K562 (cell line): ENCODE measurements around the gene TET2. TPM values are rescaled to one million over a fixed set of nuclear protein-coding genes. Genes with fewer than 3 reads are reported as not detected.

ENCODE experiments used
- ATAC-seq: fragments of 200-7000 bp; cut with Tn5 transposase; 3 replicates; pipeline ENCODE4 v1.9.1; 2020; ENCODE audit warnings: moderate library complexity
- BruUV-seq: library from RNA; stranded (reverse); fragments of 400-500 nt; replicated peaks from 2 replicates; lab custom pipeline; 2021; lab: Mats Ljungman, UMichigan
- CTCF ChIA-PET: fragments of 300-600 bp; formaldehyde crosslinking; extraction: SDS; loops from one replicate; lab custom pipeline; 2021; ENCODE audit warnings: low intra/inter-chr PET ratio; lab: Yijun Ruan, JAX
- POLR2A ChIA-PET: fragments of 300-600, 350-650 bp; sonication (Branson Sonifier 250); formaldehyde crosslinking; extraction: SDS; loops from one replicate; lab custom pipeline; 2021; ENCODE audit warnings: antibody characterized with exemption, inconsistent platforms; lab: Yijun Ruan, JAX
- DNase-seq, 4 experiments: peaks; one replicate each; pipeline versions ENCODE4 v3.0.0 to v3.0.0-alpha.2; 2011 to 2018; ENCODE audit warnings: low spot score in 3 of 4, mixed read lengths in 3 of 4; ENCODE audit errors: extremely low read depth in 1 of 4
- FAIRE-seq: peaks from 2 replicates; lab custom pipeline; 2011; peaks lifted over from hg19 to GRCh38; lab: Jason Lieb, UNC
- H2AFZ ChIP-seq: 2 replicates; pipeline ENCODE4 v1.6.0; 2011; ENCODE audit warnings: low read depth, low read length, control low read depth, inconsistent platforms
- H3K27ac ChIP-seq: fragments of 200-600 bp; 3 replicates; pipeline ENCODE4 v1.8.0; 2011; ENCODE audit warnings: low read depth, mild to moderate bottlenecking, control low read depth, inconsistent platforms, low read length, moderate library complexity, mixed read lengths; ENCODE audit errors: extremely low read depth
- H3K27me3 ChIP-seq, 2 experiments: fragments of 300-600 bp in 1 of 2; 2 replicates in 1 of 2; 3 replicates in 1 of 2; pipeline versions ENCODE4 v1.6.0 to v1.8.0; 2011; ENCODE audit warnings: inconsistent platforms in 2 of 2, low read length in 2 of 2, mild to moderate bottlenecking in 1 of 2, mixed read lengths in 1 of 2, moderate library complexity in 1 of 2; ENCODE audit not compliant: control insufficient read depth in 2 of 2, insufficient read depth in 2 of 2
- H3K36me3 ChIP-seq: fragments of 300-600 bp; 3 replicates; pipeline ENCODE4 v1.8.0; 2011; ENCODE audit warnings: mild to moderate bottlenecking, low read length, inconsistent platforms; ENCODE audit not compliant: control insufficient read depth, insufficient read depth
- H3K4me1 ChIP-seq, 2 experiments: fragments of 200-600 bp in 1 of 2; replicated peaks in 1 of 2; 2 replicates in 1 of 2; 3 replicates in 1 of 2; pipeline versions ENCODE4 v1.5.1 to v1.8.0; 2011; ENCODE audit warnings: inconsistent platforms in 2 of 2, low read length in 2 of 2, mild to moderate bottlenecking in 1 of 2, mixed read lengths in 1 of 2, moderate library complexity in 1 of 2; ENCODE audit not compliant: control insufficient read depth in 2 of 2, insufficient read depth in 2 of 2
- H3K4me2 ChIP-seq: 2 replicates; pipeline ENCODE4 v1.6.1; 2011; ENCODE audit warnings: low read length, control low read depth, inconsistent platforms, mixed read lengths; ENCODE audit not compliant: insufficient read depth
- H3K4me3 ChIP-seq: fragments of 200-600 bp; sonication (generic), shearing (Covaris generic); 2 replicates; pipeline ENCODE4 v1.5.1; 2016; ENCODE audit warnings: control low read depth, inconsistent platforms
- H3K79me2 ChIP-seq: fragments of 200-600 bp; 3 replicates; pipeline ENCODE4 v1.8.0; 2011; ENCODE audit warnings: low read length, inconsistent platforms; ENCODE audit not compliant: control insufficient read depth, insufficient read depth
- H3K9ac ChIP-seq, 2 experiments: 2 replicates each; pipeline versions ENCODE4 v1.6.0 to v1.6.1; 2011; ENCODE audit warnings: low read depth in 2 of 2, low read length in 2 of 2, control low read depth in 1 of 2, inconsistent platforms in 1 of 2, mild to moderate bottlenecking in 1 of 2, mixed read lengths in 1 of 2; ENCODE audit not compliant: insufficient read depth in 1 of 2
- H3K9me1 ChIP-seq: one replicate; pipeline ENCODE4 v1.6.0; 2011; ENCODE audit warnings: inconsistent platforms, mild to moderate bottlenecking, low read length, moderate library complexity; ENCODE audit not compliant: control insufficient read depth, insufficient read depth
- H3K9me3 ChIP-seq: replicated peaks from 2 replicates; pipeline ENCODE4 v1.5.1; 2011; ENCODE audit warnings: low read depth, low read length, inconsistent platforms; ENCODE audit not compliant: control insufficient read depth, insufficient read depth
- H4K20me1 ChIP-seq: replicated peaks from 2 replicates; pipeline ENCODE4 v1.6.1; 2011; ENCODE audit warnings: low read length, inconsistent platforms, mixed read lengths; ENCODE audit not compliant: control insufficient read depth, insufficient read depth
- ARID1B ChIP-seq: fragments of 450-650 bp; IDR thresholded peaks from 2 replicates; pipeline ENCODE4 v1.6.1; 2016; ENCODE audit warnings: antibody characterized with exemption, mild to moderate bottlenecking, inconsistent platforms
- COPS2 ChIP-seq: fragments of 450-650 bp; conservative IDR thresholded peaks from 2 replicates; pipeline ENCODE4 v1.6.1; 2016; ENCODE audit warnings: mild to moderate bottlenecking, moderate library complexity
- CREBBP ChIP-seq: IDR thresholded peaks from one replicate; pipeline ENCODE4 v1.6.1; 2012; ENCODE audit warnings: low read depth, mild to moderate bottlenecking, control low read depth, inconsistent platforms, low read length
- ETV6 ChIP-seq, 3 experiments: fragments of 150-350 bp in 1 of 3; sonication (generic) in 1 of 3; formaldehyde crosslinking in 1 of 3; IDR thresholded peaks; 2 replicates each; pipeline versions ENCODE4 v1.6.1 to v1.8.0; 2014 to 2022; ENCODE audit warnings: borderline replicate concordance in 2 of 3, low read depth in 2 of 3, antibody characterized with exemption in 1 of 3, low read length in 1 of 3, mild to moderate bottlenecking in 1 of 3, missing genetic modification reagents in 1 of 3
- EZH2 ChIP-seq: IDR thresholded peaks from 2 replicates; pipeline ENCODE4 v1.6.1; 2012; ENCODE audit warnings: low read depth, mild to moderate bottlenecking, inconsistent platforms, low read length, borderline replicate concordance
- L3MBTL2 ChIP-seq: fragments of 450-650 bp; IDR thresholded peaks from 2 replicates; pipeline ENCODE4 v1.6.1; 2016; ENCODE audit warnings: mild to moderate bottlenecking, moderate library complexity
- RBM25 ChIP-seq: fragments of 200-400 bp; formaldehyde crosslinking; IDR thresholded peaks from 2 replicates; pipeline ENCODE4 v1.6.1; 2018; ENCODE audit warnings: low read length, low read depth, moderate library complexity; ENCODE audit not compliant: severe bottlenecking
- ZSCAN32 ChIP-seq: fragments of 450-650 bp; formaldehyde crosslinking; IDR thresholded peaks from 2 replicates; pipeline ENCODE4 v1.4.0; 2020; ENCODE audit warnings: mild to moderate bottlenecking, moderate library complexity
- WGBS: fragments of 100-300 bp; shearing (Covaris generic); methylation state at CpG from one replicate; pipeline ENCODE4 v1.1.6; 2016; ENCODE audit warnings: low coverage, mixed read lengths; ENCODE audit not compliant: insufficient coverage; ENCODE audit errors: missing lambda C conversion rate; 5-methylcytosine and 5-hydroxymethylcytosine counted together
- in situ Hi-C: fragments of 300-500 bp; cut with MboI; formaldehyde crosslinking; loops from 4 replicates; pipeline ENCODE4 v1.15.0; 2018; ENCODE audit warnings: inconsistent platforms, mixed read lengths
- intact Hi-C: fragments of 100-400 bp; cut with micrococcal nuclease; formaldehyde crosslinking; loops from 2 replicates; pipeline ENCODE4 v1.14.2; 2022
- polyA plus RNA-seq, 8 experiments: library from polyadenylated mRNA; depleted of rRNA in 4 of 8; stranded (reverse) in 5 of 8; unstranded in 3 of 8; fragments of >200 nt; fragmentation: Nextera tagmentation in 2 of 8; fragmentation: Illumina TruSeq in 1 of 8; extraction: Ambion mirVana in 2 of 8; extraction: Trizol in 1 of 8; gene quantifications; 2 replicates each; pipeline versions ENCODE4 v1.2.1 to v1.2.3, GENCODE V29; 2011 to 2014; ENCODE audit warnings: inconsistent platforms in 1 of 8, missing spikeins in 1 of 8
- total RNA-seq, 7 experiments: library from RNA; depleted of rRNA in 6 of 7; stranded (reverse); fragments of >200 nt in 6 of 7; fragmentation: Illumina TruSeq in 2 of 7; extraction: Trizol in 2 of 7; gene quantifications; 2 replicates each; pipeline versions ENCODE4 v1.2.1 to v1.2.3, GENCODE V29; 2011 to 2021; ENCODE audit warnings: low replicate concordance in 1 of 7
- TF ChIP-seq, protein P1 (sequence below): fragments of 250-450 bp; sonication (Bioruptor Pico); IDR thresholded peaks from 2 replicates; pipeline ENCODE4 v1.8.0; 2021; ENCODE audit warnings: mild to moderate bottlenecking, moderate library complexity
- TF ChIP-seq, protein P2 (sequence below): fragments of 250-450 bp; sonication (Bioruptor Pico); IDR thresholded peaks from 2 replicates; pipeline ENCODE4 v1.8.0; 2022; ENCODE audit warnings: moderate library complexity, mild to moderate bottlenecking, inconsistent platforms
- TF ChIP-seq, protein P3 (sequence below): fragments of 450-650 bp; formaldehyde crosslinking; conservative IDR thresholded peaks from 2 replicates; pipeline ENCODE4 v1.4.0; 2022; ENCODE audit warnings: mild to moderate bottlenecking, missing genetic modification characterization

Gene TET2
- total and polyA plus RNA-seq, 9 of the 15 experiments (the other 6 are each of a cell fraction or from before 2014, with no cell fraction given): 0.80 to 11.1 (median 4.9) TPM

DNA sequence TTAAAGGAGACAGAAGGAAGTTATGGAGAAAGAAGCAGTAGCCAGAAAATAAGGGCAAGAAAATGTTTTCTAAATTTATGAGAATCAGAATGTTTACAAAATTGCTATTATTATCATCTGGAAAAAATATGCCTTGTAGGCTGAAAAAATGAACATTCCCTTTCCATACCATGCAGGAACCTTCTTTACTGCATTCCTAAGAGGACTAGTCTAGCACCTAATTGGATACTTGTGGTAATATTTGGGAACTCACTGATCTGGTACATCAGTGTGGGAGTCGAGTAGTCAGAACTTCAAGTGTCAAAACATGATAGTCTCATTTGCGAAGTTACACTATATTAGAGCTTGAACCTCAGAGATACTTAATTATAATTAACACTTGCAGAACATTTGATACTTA is 51.9 kb downstream of the TET2 start:
- Histone ChIP-seq H3K27ac (no peak overlapping the region), H2AFZ (no peak overlapping the region), H3K9ac (no peak overlapping the region), H4K20me1 (no peaks in the 10 kb centered on the region), H3K9me1 (no peaks in the 10 kb centered on the region), H3K27me3 (no peaks in the 10 kb centered on the region), H3K4me2 (no peak overlapping the region), H3K9me3 (no peaks in the 10 kb centered on the region), H3K4me3 (no peak overlapping the region), H3K36me3 (0 out of 3 replicates have a peak, but pooled peaks cover 2% of the 10 kb centered on the region), H3K79me2 (no peaks in the 10 kb centered on the region), H3K4me1 (no peaks in the 10 kb centered on the region)
- 59% methylated on average over 2 of the region's 2 CpGs for WGBS
- no peak for DNase-seq
- no peak for FAIRE-seq
- POLR2A ChIA-PET: no interaction called here
- TF ChIP-seq COPS2 (no peak), ETV6 (IDR thresholded peaks at IDR 0.05; ENCODE audit: borderline replicate concordance in 1 of 2, low read depth in 2 of 2, low read length in 1 of 2) (no peak), ETV6 (CRISPR knock-in tag; IDR thresholded peaks at IDR 0.05; ENCODE audit: borderline replicate concordance) (no peak), L3MBTL2 (no peak)
- TF ChIP-seq, protein P1, sequence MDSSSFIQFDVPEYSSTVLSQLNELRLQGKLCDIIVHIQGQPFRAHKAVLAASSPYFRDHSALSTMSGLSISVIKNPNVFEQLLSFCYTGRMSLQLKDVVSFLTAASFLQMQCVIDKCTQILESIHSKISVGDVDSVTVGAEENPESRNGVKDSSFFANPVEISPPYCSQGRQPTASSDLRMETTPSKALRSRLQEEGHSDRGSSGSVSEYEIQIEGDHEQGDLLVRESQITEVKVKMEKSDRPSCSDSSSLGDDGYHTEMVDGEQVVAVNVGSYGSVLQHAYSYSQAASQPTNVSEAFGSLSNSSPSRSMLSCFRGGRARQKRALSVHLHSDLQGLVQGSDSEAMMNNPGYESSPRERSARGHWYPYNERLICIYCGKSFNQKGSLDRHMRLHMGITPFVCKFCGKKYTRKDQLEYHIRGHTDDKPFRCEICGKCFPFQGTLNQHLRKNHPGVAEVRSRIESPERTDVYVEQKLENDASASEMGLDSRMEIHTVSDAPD (CRISPR knock-in tag): no peak
- no peak for ATAC-seq
- in situ Hi-C loops (no loop called here), intact Hi-C loops (no loop called here)
- no TSS peak for BruUV-seq
- CTCF ChIA-PET: no interaction called here

DNA sequence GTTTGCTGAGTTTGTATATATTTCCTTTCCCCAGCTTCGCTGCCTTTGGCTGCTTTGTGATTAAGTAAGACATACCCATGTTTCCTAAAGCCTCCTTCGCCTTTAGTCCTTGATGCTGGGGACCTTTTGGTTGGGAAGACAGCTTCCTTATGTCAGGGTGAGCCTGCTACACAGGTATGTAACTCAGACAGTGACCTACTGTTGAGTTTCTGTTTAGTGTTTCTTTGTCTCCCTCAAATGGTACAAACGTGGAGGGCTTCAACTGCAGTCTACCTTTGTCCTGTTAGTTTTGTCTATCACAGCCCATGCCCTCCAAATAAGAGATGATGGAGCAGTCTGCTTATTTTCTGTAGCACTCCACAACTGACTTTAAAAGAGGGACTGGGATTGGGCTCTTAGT is 59.5 kb downstream of the TET2 start:
- no peaks in the 10 kb centered on the region; a peak in 1 of 5 replicates for H3K4me1 ChIP-seq
- ChIA-PET CTCF (no interaction called here), POLR2A (no interaction called here)
- in situ Hi-C loops: no loop called here
- DNase-seq (no peak), FAIRE-seq (no peak), ATAC-seq (no peak)
- no peak overlapping the region for H3K4me2 ChIP-seq
- no peak overlapping the region for H3K9ac ChIP-seq
- H3K9me3 ChIP-seq: no peaks in the 10 kb centered on the region
- no peak overlapping the region for H3K4me3 ChIP-seq
- H3K27me3 ChIP-seq: no peaks in the 10 kb centered on the region
- H3K27ac ChIP-seq: no peak overlapping the region
- H2AFZ ChIP-seq: no peak overlapping the region
- H3K9me1 ChIP-seq: no peaks in the 10 kb centered on the region
- WGBS: 31% methylated on average over 3 of the region's 3 CpGs
- no TSS peak for BruUV-seq
- no peaks in the 10 kb centered on the region for H4K20me1 ChIP-seq
- H3K79me2 ChIP-seq: no peaks in the 10 kb centered on the region
- no peaks in the 10 kb centered on the region for H3K36me3 ChIP-seq
- intact Hi-C loops: no loop called here
- TF ChIP-seq, protein P2, sequence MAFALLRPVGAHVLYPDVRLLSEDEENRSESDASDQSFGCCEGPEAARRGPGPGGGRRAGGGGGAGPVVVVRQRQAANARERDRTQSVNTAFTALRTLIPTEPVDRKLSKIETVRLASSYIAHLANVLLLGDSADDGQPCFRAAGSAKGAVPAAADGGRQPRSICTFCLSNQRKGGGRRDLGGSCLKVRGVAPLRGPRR: no peak
- TF ChIP-seq CREBBP (no peak), RBM25 (no peak), EZH2 (no peak), ZSCAN32 (CRISPR knock-in tag) (no peak), ARID1B (no peak)
- TF ChIP-seq, protein P3, sequence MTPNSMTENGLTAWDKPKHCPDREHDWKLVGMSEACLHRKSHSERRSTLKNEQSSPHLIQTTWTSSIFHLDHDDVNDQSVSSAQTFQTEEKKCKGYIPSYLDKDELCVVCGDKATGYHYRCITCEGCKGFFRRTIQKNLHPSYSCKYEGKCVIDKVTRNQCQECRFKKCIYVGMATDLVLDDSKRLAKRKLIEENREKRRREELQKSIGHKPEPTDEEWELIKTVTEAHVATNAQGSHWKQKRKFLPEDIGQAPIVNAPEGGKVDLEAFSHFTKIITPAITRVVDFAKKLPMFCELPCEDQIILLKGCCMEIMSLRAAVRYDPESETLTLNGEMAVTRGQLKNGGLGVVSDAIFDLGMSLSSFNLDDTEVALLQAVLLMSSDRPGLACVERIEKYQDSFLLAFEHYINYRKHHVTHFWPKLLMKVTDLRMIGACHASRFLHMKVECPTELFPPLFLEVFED (CRISPR knock-in tag): no peak
